ENCODE data around the gene CHSY3.

- no peak for TF ChIP-seq EZH2 (IDR thresholded peaks at IDR 0.05; ENCODE audit: low read length, missing control alignments)
- TF ChIP-seq, protein P1, sequence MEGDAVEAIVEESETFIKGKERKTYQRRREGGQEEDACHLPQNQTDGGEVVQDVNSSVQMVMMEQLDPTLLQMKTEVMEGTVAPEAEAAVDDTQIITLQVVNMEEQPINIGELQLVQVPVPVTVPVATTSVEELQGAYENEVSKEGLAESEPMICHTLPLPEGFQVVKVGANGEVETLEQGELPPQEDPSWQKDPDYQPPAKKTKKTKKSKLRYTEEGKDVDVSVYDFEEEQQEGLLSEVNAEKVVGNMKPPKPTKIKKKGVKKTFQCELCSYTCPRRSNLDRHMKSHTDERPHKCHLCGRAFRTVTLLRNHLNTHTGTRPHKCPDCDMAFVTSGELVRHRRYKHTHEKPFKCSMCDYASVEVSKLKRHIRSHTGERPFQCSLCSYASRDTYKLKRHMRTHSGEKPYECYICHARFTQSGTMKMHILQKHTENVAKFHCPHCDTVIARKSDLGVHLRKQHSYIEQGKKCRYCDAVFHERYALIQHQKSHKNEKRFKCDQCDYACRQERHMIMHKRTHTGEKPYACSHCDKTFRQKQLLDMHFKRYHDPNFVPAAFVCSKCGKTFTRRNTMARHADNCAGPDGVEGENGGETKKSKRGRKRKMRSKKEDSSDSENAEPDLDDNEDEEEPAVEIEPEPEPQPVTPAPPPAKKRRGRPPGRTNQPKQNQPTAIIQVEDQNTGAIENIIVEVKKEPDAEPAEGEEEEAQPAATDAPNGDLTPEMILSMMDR (conservative IDR thresholded peaks at IDR 0.05 in 1 of 2, IDR thresholded peaks at IDR 0.05 in 1 of 2; ENCODE audit: low read depth in 1 of 2, low read length in 2 of 2), result no peak
Measured at GRCh38 chr5:130222573-130222972, 318.3 kb downstream of the CHSY3 start.

Data from fibroblast of lung (primary cell).